Calu3 (cell line): ENCODE data around the gene TSPAN31. TPM values are rescaled to one million over a fixed set of nuclear protein-coding genes. Genes with fewer than 3 reads are reported as not detected.

Experiments
- BruUV-seq: library from RNA; stranded (reverse); fragments of 400-500 nt; replicated peaks from 2 replicates; lab custom pipeline; 2021; lab: Mats Ljungman, UMichigan
- CTCF ChIA-PET: fragments of 300-600 bp; sonication (Branson Sonifier 250); formaldehyde crosslinking; loops from one replicate; lab custom pipeline; 2022; ENCODE audit warnings: antibody characterized with exemption; lab: Charles Lee
- DNase-seq: peaks from one replicate; pipeline ENCODE4 v3.0.0; 2022
- H3K27ac Mint-ChIP-seq: one replicate; pipeline ENCODE4 v1.8.0; 2022; ENCODE audit warnings: mixed read lengths; ENCODE audit not compliant: unreplicated experiment
- H3K27me3 Mint-ChIP-seq: one replicate; pipeline ENCODE4 v1.8.0; 2022; ENCODE audit warnings: mixed read lengths; ENCODE audit not compliant: unreplicated experiment
- H3K36me3 Mint-ChIP-seq: one replicate; pipeline ENCODE4 v1.8.0; 2022; ENCODE audit warnings: mild to moderate bottlenecking, moderate library complexity, mixed read lengths; ENCODE audit not compliant: insufficient read depth, unreplicated experiment
- H3K4me1 Mint-ChIP-seq: one replicate; pipeline ENCODE4 v1.8.0; 2022; ENCODE audit warnings: mild to moderate bottlenecking, low read depth, mixed read lengths; ENCODE audit not compliant: unreplicated experiment
- H3K4me3 Mint-ChIP-seq: one replicate; pipeline ENCODE4 v1.8.0; 2022; ENCODE audit warnings: mild to moderate bottlenecking, low read depth, moderate library complexity, mixed read lengths; ENCODE audit not compliant: unreplicated experiment
- H3K9me3 Mint-ChIP-seq: one replicate; pipeline ENCODE4 v1.8.0; 2022; ENCODE audit warnings: low read depth, mixed read lengths; ENCODE audit not compliant: unreplicated experiment
- CTCF ChIP-seq: fragments of 200-600 bp; IDR thresholded peaks from one replicate; pipeline ENCODE4 v1.8.0; 2022; ENCODE audit warnings: antibody characterized with exemption; ENCODE audit not compliant: unreplicated experiment
- intact Hi-C: fragments of 100-400 bp; cut with micrococcal nuclease; formaldehyde crosslinking; loops from one replicate; pipeline ENCODE4 v1.10.0; 2022; ENCODE audit not compliant: unreplicated experiment
- total RNA-seq: library from RNA; stranded (reverse); gene quantifications from 2 replicates; pipeline ENCODE4 v1.2.3, GENCODE V29; 2022

TSPAN31 gene
- total RNA-seq, 1 experiment from 2014 or later: 40.2 TPM

DNA sequence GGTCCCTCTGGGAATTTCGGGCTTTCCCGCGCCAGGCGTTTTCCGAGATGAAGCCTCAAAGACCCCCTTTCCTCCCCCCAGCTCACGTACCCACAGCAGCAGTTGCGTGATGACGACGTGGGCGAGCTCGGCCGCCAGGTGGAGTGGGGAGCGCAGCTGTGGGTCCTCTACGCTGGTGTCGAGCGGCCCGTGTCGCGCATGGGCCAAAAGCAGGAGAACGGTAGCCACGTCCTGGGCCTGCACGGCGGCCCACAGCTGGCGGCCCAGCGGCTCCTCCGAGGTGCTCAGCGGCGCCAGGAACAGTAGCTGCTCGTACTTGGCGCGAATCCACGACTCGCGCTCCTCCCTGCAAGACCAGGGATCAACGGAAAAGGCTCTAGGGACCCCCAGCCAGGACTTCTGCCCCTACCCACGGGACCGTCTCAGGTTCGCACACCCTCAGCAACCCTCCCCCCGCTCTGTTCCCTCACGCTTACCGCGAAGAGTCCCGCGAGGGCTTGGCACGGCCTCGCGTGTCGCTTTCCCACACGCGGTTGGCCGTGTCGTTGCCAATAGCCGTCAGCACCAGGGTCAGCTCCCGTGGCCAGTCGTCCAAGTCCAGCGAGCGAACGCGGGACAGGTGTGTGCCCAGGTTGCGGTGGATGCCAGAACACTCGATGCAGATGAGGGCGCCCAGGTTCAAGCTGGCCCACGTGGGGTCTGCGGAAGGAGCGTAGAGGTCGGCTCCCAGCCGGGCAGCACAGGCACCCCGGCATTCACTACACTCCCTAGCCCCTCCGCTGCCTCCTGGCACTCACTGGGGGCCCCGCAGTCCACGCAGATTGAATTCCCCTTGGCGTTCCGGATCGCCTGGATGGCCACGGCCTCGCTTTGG is 17.7 kb upstream of the TSPAN31 start:
- Mint-ChIP-seq H3K27ac (no peak overlapping the region), H3K9me3 (no peaks in the 10 kb centered on the region), H3K36me3 (peaks cover 20% of the 10 kb centered on the region), H3K27me3 (peaks cover 75% of the 10 kb centered on the region), H3K4me1 (peaks cover 11% of the 10 kb centered on the region), H3K4me3 (peak overlapping the region; percentile 80)
- no peak for TF ChIP-seq CTCF
- intact Hi-C loops: no loop called here
- CTCF ChIA-PET: interaction anchor here (1.2 to 1.5 kb wide), 3 partner anchors 8 to 146 kb away, joined by 3 to 18 read pairs (median 3); no protein-coding TSS in a partner anchor
- no peak for DNase-seq
- TSS peak; percentile 11 for BruUV-seq

DNA sequence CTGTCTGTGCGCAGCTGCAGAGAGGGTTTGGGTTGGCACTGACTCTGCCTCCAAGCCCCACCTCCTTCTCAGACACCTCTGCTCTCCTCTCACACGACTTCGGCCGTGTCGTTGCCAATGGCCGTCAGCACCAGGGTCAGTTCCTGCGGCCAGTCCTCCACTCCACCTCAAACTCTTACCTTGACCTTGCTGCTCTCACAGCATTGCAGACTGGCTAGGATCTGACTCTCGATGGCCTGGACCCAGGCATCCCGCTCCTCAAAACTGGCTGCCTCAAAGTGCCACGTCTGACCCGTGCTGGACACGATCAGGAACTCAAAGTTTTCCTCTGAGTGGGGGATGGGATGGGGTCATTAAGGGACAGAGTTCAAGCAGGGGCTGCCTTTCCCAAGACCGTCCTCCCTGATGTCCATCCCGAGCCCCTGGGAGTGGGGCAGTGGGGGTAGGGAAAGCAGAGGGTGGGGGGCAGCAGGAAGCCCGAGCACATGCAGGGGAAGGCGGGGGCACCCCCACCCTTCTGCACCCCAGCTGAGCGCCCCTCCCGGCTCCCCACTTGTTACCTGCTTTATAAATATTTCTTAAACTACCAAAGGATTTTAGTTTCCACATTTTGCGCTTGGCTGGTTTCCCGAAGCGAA is 17.0 kb upstream of the TSPAN31 start:
- H3K4me1 Mint-ChIP-seq: peaks cover 11% of the 10 kb centered on the region
- CTCF ChIA-PET: no interaction called here
- intact Hi-C loops: no loop called here
- no peaks in the 10 kb centered on the region for H3K9me3 Mint-ChIP-seq
- peak overlapping the region; percentile 23 for H3K4me3 Mint-ChIP-seq
- no TSS peak for BruUV-seq
- no peak overlapping the region for H3K27ac Mint-ChIP-seq
- no peak for TF ChIP-seq CTCF
- no peak for DNase-seq
- peaks cover 82% of the 10 kb centered on the region for H3K27me3 Mint-ChIP-seq
- H3K36me3 Mint-ChIP-seq: peaks cover 17% of the 10 kb centered on the region

DNA sequence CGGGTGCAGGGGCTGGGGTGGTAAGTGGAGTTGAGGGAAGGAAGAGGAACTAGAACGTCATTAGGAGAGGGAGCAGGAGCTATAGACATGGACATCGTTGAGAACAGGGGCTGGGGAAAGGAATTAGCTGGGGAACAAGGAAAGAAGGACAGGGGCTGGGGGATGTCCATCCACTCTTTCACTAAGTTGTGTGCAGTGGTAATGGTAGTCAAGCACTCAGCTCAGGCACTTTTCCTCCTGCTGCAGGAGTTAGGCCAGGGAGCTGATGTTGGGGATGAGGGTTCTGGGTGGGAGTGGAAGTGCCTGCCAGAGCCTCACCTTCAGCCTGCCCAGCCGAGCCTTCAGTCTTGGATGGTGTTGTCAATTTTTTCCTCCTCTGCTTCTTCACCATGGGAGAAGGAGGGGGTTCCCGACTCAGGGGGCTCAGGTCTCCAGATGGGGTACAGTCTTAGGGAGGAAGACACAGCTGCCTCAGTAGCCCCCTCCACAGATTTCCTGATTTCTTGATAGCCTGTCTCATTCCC is 15.5 kb upstream of the TSPAN31 start:
- H3K4me3 Mint-ChIP-seq: no peak overlapping the region
- no peaks in the 10 kb centered on the region for H3K9me3 Mint-ChIP-seq
- CTCF ChIA-PET: interaction anchor here (0.6 to 0.7 kb wide), 2 partner anchors 72 to 618 kb away, joined by 4 to 5 read pairs; no protein-coding TSS in a partner anchor
- H3K27me3 Mint-ChIP-seq: peaks cover 86% of the 10 kb centered on the region
- no TSS peak for BruUV-seq
- H3K36me3 Mint-ChIP-seq: peaks cover 12% of the 10 kb centered on the region
- no peak for DNase-seq
- intact Hi-C loops: no loop called here
- H3K4me1 Mint-ChIP-seq: peaks cover 11% of the 10 kb centered on the region
- no peak for TF ChIP-seq CTCF
- H3K27ac Mint-ChIP-seq: no peak overlapping the region

- Mint-ChIP-seq H3K9me3 (no peaks in the 10 kb centered on the region), H3K27me3 (peaks cover 86% of the 10 kb centered on the region), H3K4me1 (peaks cover 22% of the 10 kb centered on the region), H3K36me3 (peaks cover 12% of the 10 kb centered on the region), H3K27ac (no peak overlapping the region), H3K4me3 (no peak overlapping the region)
- DNase-seq: no peak
- no TSS peak for BruUV-seq
- TF ChIP-seq CTCF: no peak
- intact Hi-C loops: no loop called here
- CTCF ChIA-PET: interaction anchor here (0.6 kb wide), 1 partner anchor 378 kb away, joined by 3 read pairs; no protein-coding TSS in a partner anchor
Measured at GRCh38 chr12:57730336-57731067, 14.3 kb upstream of the TSPAN31 start.
